ENCODE data around the gene TPSB2.
"Not testable (repeated sequence)": the region's sequence is repeated elsewhere in the genome, so short reads cannot be mapped to it uniquely, and the experiment has no call there.

TPSB2 gene

GRCh38 chr16:1230084-1230470, at the start of gene TPSB2:
Gene TPSB2, minus strand, starts transcription at chr16:1230184. Its CDS starts 233 bp downstream, at chr16:1229951.
- not testable (repeated sequence) for DNase-seq

DNA sequence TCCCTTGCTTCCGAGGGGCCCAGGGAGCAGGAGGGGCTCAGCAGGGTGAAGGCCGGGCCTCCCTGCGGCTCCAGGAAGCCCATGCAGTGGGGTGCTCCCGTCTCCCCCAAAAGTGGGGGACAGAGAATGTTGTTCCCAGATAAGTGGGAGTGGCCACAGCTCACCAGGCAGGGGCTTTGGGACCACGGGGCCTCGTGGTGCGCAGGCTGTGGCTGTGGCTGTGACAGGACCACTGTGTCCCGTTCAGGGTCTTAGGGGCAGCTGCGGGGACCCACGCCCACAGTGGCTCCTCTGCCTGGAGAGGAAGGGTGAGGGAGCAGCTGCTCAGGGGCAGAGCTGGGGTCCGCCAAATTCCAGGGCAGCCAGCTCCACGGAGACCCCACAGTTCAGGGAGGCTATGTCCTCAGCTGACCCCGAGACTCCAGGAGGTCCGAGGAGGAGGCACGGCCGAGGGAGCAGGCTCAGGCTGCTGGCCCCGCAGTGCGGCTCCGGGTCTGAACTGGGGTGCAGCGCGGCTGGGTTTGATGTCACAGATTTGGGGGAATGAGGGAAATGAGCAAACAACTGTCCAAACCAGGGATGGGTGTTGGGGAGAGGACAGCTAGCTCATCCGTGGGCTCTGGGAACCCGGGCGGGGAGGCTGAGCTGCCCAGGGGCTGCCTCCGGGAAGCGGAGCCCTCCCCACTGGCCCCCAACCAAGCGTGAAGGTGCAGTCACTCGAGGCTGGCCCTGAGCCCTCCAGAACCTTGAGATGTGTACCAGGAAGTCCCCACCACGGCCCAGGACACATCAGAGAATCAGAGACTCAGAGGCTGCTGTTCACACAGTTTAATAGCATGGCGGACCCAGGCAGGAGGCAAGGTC, 49.3 kb upstream of the TPSB2 start:
- DNase-seq, result no peak

DNA sequence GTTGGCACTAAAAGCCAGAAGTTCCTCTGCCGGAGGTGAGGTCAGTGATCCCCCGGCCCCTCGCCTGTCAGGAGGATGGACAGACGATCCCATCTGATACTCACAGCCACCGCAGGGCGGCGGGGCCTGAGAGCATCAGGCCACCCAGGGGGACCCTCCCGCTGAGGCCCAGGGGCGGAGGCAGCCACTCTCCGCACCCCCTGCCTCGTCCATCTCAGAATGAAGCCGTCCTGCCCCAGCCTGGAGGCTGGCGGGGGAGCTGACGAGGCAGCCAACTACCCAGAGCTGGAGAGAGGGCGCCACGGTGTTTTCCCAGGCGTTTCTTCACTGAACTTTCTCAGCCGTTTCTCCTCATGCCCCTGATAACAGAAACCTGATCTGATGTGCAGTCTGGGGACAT, 48.5 kb upstream of the TPSB2 start:
- no peak for DNase-seq

- no peak for DNase-seq
Observed at GRCh38 chr16:1277617-1278282, 47.8 kb upstream of the TPSB2 start.

DNA sequence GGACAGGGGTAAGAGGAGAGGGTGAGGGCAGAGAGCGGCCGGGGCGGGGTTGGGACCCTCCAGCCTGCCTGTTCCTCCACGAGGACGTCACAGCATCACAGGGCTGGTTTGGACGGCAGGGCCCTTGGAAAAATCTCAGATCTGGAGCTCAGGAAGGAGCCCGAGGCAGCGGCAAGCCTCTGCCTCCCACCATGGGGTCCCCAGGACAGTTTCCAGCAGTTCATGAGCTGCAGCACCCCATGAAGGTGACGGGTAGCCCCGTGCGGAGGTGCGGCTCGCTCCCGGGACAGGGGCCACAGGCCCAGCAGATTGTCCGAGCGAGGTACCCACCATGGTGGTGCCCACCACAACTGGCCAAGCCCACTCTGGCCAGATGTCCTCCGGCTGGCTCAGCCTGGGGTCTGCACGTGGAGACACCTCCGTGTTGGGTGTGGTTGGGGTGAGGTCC, 47.2 kb upstream of the TPSB2 start:
- DNase-seq, result no peak

DNA sequence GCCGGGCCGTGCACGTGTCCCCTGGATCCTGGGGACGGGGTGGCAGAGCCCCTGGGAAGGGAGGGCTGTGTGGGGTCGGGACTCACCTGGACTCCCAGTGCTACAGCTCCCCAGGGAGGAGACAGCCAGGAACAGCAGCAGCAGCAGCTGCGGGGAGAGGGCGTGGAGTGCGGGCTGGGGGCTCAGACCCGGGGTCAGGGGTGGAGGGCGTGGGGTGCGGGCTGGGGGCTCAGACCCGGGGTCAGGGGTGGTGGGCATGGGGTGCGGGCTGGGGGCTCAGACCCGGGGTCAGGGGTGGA, 46.5 kb upstream of the TPSB2 start:
- no peak for DNase-seq

DNA sequence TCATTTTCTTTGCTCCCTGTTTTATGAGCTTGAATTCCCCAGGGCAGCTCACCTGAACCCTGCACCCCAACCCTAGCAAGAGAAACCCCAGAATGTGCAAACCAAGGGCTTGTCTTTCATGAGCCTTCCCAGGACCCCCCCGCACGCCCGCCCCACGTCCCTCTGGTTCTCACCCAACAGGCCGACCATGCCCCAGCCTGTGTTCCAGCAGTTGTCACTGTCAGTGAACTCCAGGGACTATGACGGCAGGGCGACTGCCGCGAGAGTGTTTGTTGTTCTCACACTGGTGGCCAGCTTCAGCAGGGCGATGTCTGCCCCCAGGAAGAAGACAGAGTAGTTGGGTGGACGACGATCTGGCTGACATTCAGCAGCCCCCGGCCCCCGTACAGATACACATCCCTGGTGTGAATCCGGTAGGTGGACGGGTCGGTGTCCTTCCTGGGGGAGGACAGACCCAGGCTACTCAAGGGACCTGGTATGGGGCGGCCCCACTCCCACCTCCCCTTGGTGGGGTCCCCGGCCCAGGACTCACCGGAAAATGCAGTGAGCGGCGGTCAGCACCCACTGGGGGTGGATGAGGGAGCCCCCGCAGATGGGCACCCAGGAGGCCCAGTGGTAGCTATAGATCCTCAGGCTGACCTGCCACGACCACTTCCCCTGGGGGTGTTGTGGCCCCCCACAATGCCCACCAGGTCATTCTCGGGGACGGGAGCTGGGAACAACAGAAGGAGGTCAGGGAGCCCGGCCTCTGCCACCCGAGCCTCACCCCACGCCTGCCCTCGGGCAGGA, 46.0 kb upstream of the TPSB2 start:
- no peak for DNase-seq

DNA sequence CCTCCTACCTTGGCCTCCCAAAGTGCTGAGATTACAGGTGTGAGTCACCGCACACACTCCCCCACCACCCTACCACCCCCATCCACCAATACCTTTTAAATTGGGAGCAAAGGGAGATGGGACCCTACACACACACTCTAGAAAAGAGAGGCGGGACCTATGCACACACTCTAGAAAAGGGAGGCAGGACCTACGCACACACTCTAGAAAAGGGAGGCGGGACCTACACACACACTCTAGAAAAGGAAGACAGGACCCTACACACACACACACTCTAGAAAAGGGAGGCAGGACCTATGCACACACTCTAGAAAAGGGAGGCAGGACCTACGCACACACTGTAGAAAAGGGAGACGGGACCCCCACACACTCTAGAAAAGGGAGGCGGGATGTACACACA, 44.8 kb upstream of the TPSB2 start:
- no peak for DNase-seq

DNA sequence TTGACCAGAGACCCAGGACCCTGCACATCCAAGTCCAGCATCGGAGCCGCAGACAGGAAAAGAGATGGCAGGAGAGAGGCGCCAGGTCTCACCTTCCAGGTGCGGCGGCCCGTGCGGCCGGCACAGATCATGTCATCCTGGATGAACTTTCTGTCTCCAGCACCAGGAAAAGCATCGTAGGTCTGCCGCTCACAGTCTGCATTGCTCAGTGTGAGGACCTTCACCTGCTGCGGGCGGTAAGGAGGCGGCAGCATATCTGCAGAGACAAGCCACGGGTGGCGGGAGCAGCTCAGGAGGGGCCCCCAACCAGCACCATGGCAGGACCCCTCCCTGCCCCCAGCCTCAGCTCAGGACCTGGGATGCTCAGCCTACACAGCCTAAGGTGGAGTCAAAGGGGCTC, 43.8 kb upstream of the TPSB2 start:
- DNase-seq, result no peak

GRCh38 chr16:1272453-1273198, 42.6 kb upstream of the TPSB2 start:
- DNase-seq, result no peak

DNA sequence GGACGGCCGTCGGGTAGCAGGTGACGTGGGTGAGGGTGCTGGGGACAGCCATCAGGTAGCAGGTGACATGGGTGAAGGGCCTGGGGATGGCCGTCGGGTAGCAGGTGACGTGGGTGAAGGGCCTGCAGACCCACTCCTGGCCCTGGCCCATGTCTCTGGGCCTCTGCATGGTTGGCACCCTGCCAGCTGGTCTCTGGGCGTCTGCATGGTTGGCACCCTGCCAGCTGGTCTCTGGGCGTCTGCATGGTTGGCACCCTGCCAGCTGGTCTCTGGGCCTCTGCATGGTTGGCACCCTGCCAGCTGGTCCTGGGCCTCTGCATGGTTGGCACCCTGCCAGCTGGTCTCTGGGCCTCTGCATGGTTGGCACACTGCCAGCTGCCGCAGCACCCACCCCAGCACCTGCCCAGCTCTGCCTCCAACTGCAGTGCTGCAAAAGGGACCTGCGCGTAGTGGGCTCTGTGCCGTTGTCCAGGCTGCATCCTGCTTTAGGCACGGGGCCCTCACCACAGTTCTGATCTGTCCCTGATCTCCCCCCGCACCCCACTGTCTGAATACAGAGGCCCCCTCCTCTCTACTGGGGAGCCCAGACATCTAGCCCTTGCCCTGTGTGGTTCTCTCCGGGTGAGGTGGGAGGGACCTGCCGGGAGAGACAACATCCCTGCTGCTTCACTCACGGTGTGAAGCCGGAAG, 41.9 kb upstream of the TPSB2 start:
- DNase-seq, result peak; percentile 85

DNA sequence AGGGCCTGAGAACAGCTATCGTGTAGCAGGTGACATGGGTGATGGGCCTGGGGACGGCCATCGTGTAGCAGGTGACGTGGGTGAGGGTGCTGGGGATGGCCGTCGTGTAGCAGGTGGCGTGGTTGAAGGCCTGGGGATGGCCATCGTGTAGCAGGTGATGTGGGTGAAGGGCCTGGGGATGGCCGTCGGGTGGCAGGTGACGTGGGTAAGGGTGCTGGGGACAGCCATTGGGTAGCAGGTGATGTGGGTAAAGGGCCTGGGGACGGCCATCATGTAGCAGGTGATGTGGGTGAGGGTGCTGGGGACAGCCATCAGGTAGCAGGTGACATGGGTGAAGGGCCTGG, 41.4 kb upstream of the TPSB2 start:
- no peak for DNase-seq

DNA sequence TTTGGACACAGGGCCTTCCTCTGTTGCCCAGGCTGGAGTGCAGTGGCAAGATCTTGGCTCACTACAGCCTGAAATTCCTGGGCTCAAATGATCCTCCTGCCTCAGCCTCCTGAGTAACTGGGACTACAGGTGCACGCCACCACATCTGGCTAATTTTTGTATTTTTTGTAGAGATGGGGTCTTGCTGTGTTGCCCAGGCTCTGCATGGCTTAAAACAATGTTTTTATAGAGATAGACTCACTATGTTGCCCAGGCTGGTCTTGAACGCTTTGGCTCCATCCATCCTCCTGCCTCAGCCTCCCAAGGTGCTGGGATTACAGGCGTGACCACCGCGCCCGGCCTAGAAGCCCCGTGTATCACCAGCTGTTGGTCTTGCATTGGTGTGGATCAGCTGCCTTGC, 39.4 kb upstream of the TPSB2 start:
- DNase-seq, result not testable (repeated sequence)

DNA sequence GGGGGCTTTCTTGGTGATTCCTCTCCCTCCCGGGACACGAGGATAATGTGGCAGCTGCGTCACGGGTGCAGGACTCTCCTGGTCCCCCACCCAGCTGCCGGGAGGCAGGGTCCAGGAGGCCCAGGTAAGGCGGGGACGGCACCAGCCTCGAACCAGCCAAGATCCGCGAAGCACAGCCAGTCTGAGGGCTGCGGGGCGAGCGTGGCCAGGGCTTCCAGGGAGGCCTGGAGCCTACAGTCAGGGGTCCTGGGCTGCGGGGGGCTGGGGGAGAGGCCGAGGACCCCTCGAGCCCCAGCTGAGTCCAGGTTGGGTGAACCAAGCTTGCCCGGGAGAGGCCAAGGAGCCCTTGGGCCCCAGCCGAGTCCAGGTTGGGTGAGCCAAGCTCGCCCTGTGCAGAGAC, 35.8 kb upstream of the TPSB2 start:
- DNase-seq, result no peak

GRCh38 chr16:1265090-1265630, 35.2 kb upstream of the TPSB2 start:
- no peak for DNase-seq

GRCh38 chr16:1264345-1265089, 34.5 kb upstream of the TPSB2 start:
- DNase-seq, result no peak

DNA sequence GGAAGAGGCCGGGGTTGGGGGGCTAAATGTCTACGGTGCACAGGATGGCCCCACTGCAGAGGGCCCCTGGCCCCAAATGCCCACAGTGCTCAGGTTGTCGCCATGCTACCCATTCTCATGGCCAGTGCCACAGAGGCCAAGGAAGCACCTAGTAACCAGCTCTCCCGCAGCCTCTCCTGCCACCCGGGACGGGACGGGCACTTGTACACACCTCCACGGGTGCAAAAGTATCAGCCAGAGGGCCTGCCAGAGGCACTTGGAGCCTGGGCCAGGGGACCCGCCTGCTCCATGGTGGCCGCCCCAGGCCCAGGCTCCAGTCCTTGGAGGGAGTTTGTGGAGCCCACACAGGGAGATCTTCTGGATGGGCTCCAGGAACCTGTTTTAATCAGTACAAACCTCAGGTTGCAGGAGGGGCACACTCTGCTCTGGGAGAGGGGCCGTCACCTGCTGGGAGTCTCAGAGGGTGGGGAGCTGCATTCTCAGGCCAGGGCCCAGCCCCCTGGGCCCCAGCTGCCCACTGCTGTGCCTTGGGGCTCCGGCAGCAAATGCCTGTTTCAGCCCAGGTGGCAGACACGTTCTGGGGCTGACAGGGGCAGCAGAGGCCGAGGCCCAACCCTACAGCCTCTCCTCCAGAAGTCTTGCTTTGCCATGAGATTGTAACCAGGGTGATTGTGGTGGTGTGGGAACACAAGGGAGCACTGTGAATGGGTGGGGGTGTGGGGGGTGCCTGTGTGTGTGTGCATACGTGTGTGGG, 33.8 kb upstream of the TPSB2 start:
- no peak for DNase-seq

- DNase-seq, result no peak
Observed at GRCh38 chr16:1262846-1263221, 32.9 kb upstream of the TPSB2 start.

- DNase-seq, result no peak
Observed at GRCh38 chr16:1262210-1262845, 32.3 kb upstream of the TPSB2 start.
